Putamen (tissue), 1 donor: ENCODE measurements around the gene ZMIZ1.

Experiments
- DNase-seq: peaks from one replicate; pipeline ENCODE4 v3.0.0-alpha.2; 2016; ENCODE audit warnings: low spot score

Gene ZMIZ1

DNA sequence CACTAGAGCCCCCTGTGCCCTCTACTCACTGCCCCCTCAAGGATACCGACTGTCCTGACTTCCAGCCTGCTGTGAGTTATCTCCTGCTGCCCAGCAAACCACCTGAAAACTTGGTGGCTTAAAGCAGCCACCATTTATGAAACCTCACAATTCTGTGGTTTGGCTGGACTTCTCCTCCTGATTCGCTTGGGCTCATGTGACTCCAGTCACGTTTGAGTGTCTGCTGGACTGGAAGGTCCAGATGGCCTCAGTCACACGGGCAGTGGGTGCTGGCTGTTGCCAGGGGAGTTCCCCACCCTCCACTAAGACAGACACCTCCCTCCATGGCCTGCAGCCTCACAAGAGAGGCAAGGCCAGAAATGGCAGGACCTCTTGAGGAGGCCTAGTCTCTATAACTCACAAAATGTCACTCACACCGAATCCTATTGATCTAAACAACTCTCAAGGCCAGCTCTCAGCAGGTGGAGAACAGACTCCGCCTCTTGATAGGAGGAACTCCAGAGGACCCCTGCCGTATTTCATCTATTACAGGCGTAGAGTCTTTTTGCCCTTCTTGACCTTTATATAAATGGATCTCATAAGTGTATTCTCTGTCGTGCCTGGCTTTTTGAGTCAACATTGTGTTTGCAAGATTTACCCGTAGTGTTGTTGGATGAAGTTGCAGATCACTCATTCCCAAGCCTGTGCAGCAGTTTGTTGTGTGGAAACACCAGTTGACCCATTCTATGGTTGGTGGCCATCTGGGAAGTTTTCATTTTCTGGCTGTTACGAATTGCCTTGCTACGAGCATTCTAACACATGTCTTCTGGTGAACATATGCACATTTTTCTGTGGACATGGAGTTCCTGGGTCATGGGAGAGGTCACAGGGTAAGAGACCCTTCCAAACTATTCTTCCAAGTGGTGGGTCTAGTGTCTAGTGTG lies 48.3 kb downstream of the ZMIZ1 start:
- no peak for DNase-seq

DNA sequence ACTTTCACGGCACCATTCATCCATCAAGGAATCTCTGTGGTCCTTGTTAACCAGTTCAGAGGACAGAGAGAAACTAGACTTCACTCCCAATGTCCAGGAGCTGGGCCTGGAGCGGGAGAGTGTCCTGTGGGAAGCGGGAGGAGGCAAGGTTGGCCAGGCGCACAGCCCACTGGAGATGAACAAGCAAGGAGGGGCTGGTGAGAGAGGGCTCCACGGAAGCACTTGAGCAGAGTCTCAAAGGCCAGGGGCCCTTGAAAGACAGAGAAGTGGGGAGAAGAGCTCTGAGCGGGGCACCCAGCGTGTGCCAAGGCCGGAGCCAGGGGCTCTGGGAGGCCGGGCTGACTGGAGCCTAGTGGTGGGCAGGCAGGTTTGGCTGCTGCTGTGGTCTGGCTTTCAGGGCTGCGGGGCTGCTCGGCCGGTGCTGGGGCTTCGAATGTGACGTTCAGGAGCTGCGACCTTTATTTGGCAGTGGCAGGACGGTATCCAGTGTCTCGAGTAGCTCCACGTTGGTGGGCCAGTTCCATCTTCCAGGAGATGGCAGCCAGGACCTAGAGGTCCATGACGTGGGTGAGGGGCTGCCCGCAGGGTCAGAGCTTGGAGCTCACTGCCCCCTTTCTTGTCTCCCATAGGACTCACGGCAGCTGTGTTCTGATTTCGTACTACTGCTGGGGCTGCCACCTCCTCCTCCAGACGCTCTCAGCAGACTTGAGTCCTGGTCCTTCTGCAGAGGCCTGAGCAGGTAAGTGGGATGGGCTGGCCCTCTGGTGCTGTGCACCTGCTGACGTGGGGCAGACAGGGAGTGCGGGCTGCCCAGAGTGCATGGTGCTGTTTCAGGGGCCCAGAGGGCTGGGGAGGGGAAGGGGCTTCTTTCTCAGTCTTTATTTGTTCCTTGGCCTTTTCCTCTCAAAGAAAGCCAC lies 49.8 kb downstream of the ZMIZ1 start:
- no peak for DNase-seq

DNA sequence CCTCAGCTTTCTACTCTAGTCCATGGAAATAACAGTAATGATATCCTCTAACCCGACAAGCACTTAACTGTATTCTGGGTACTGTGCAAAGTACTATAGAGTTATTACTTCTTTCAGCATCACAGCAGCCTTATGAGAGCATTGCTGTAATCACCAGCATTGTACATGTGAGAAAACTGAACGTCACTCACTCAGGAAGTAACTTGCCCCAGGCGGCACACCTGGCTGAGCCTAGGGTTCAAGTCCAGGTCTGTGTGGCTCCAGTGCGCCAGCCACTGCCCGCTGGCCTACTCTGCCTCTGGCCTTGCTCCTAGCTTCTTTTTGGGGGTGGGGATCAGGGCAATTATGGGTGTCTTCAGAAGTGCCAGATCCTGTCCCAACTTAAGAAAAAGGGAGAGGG lies 50.5 kb downstream of the ZMIZ1 start:
- no peak for DNase-seq

DNA sequence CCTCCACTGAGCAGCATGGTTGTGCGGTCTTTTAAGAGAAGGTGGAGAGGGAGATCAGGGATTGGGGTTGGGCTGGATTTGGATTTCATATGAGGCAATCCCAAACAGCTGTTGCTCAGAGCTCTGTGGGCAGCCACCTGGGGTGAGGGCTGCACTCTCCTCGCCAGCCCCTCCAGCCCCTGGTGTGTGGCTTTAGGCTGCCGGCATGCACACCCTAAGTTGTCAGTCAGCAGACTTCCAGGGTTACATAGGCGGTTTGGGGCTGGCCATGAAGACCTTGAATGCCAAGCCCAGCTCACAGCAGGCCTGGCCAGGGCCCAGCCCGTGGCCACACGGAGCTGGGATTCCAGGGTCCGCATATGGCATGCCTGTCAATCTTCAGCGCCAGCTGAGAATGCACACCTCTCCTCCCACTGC lies 54.8 kb downstream of the ZMIZ1 start:
- no peak for DNase-seq

DNA sequence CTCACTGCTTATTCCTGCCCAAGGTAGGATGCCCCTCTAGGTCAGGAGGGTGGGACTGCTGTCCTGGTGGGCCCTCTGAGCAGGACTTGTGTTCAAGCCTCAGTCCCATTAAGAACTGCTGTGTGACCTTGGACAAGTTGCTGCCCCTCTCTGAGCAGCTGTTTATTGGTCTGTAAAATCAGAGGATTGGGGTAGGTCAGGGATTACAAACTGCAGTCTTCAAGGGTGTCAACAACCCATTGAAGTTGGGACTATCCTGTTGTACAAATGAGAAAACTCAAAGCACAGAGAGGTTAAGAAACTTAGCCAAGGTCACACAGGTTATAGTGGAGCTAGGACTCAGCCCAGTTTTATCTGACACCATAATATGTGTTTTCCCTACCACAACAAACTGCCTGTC lies 55.3 kb downstream of the ZMIZ1 start:
- no peak for DNase-seq

DNA sequence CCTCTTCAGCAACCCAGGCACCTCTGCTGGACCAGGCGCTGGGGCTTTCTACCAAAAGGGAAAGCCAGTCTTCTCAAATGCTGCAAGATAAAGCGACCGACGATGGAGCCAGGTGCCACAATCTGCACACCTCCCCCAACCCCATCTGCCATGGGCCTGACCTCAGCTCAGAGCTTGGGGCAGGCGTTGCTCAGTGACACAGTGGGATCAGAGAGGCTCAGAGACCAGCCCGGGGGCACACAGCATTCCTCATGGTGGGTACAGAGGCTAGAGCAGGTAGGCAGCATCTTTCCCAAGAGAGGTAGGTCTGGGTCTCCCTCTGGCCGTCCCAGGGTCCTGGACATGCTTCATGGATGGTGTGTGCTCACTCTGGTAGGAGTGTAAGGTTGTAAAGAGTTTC lies 56.3 kb downstream of the ZMIZ1 start:
- no peak for DNase-seq

DNA sequence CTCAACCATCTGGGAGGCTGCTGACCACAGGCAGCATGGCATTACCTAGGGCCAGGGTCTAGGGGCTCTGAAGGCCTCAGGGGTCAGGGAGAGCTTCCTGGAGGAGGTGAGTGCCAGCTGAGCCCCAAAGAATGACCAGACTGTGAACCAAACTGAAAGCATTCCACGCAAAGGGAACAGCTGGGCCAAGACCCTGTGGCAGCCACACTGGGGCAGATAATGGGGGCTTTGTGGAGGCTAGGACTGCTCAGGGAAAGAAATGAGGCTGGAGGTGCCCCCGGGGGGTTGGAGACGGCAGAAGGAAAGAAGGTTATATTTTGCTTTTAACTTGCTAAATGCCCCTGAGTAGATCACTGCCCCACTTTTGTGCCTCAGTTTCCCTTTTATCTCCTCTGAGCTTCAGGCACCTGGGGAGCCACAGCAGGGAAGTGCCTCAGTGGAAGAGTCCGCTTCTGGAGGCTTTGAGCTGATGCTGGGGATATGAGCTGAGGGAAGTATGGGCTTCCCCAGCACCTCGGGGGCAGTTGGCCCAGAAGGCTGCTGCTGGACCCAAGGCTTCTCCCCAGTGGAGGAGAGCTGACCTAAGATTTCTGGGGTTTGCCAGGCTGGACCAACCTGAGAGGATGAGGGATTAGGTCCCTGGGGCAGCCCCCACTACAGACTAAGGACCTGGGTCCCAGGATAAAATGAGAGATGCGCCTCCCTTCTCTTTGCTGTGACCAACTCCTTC lies 57.8 kb downstream of the ZMIZ1 start:
- DNase-seq = no peak

DNA sequence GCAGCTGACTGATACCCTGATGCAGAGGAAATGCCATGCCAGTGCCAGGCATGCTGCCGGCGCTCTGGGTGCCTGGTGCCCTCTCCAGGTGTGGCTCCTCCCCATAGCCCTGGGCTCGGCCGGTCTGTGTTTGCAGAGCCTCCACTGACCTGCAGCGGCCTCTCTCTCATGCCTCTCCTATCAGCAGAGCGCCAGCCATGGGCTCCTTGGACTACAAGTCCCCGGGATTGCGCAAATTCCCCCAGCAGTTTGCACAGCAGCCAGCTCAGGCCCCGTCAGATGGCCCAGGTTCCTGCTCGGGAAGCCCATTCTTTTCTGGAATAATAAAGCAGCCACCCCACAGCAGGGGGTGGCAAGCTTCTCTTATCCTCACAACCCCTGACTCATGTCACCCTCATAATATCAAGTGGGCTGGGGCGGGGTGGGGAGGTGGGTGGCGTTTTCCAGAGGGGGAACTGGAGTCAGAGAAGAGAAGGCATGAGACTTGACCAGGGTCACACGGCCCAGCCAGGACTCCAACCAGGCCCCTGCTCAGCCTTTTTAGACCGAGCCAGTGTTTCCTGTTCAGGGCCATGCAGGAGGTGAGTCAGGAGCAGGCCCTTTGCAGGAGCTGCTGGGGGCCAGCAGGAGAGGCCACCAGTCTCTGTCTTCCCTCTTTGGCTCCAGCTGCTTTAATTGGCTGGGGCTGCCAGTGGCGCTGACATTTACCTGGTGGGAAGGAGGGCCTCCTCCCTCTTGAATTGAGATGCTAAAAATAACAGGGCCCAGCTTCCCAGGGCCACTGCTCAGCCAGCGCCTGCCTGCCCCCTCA lies 58.6 kb downstream of the ZMIZ1 start:
- DNase-seq = no peak

DNA sequence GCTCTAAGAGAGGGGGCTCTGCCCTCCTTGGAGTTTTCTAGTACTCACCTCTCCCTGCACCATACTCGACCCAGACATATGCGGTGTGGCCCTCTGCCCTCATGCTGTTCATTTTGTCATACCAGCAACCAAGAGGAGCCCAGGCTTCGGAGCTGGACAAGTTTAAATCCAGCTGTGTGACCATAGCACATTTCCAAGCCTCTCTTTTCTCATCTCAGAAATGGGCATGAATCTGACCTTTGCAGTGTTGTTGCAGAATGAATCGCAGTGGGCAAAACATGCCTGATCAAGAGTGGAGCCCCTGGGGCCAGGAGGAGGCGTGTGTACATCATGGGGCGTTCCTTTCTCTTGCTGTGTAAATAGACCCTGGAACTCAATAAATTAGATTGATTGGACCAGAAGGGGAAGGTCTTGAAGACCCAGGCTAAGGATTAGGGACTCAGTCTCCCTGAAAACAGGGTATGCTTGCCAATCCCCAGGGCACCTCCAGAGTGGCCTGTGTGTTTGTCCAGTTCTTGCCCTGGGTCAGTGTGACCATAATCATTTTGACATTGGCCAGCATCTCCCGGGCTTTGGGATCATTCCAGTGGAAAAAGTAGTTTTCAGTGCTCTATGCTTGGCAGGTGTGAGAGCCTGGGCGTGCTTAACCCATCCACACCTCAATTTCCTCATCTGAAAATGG lies 59.6 kb downstream of the ZMIZ1 start:
- DNase-seq = no peak

DNA sequence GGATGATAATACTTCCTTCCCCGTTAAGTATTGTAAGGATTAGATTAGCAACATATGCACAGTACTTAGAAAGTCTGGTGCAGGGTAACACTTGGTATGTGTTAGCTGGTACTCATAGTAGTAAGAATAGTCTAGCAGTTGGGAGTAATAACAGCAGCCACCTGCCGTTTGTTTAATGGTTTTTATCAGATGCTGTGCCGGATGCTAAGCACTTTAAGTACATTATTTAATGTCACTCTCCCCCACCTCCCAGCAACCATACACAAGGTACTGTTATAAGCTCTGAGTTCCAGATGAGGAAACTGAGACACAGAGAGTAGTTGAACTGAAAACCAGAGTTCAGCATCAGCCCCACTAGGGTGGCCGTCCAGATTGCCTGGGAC lies 60.1 kb downstream of the ZMIZ1 start:
- DNase-seq = no peak

DNA sequence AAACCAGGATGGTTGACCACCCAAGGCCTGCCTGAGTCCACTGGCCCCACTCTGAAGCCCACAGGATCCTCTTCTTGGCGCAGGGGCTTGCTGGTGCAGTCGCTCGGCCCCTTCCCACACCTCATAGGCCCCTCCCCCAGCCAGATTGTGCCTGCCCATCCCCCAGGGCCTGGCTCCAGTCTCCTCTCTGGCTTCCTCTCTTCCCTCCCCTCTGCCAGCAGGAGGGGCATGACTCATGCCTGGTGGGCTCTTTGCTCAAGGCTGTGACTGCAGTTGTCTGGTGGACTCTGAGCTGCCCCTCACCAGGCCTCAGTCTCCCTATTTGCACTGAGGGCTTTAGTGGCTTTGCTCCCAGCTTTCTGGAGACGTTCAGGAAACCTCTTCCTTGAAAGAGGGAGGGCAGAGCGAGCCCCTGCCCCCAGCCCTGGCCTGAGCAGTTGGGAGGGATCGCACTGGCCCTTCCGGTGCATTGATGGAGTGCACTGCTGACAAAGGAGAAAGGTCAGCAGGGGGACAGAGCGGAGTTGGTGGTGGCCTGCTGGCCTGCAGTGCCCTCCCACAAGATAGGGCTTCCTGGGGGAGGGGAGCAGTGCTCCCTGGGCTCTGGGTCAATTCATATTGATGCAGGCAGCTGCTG lies 60.7 kb downstream of the ZMIZ1 start:
- DNase-seq = no peak

DNA sequence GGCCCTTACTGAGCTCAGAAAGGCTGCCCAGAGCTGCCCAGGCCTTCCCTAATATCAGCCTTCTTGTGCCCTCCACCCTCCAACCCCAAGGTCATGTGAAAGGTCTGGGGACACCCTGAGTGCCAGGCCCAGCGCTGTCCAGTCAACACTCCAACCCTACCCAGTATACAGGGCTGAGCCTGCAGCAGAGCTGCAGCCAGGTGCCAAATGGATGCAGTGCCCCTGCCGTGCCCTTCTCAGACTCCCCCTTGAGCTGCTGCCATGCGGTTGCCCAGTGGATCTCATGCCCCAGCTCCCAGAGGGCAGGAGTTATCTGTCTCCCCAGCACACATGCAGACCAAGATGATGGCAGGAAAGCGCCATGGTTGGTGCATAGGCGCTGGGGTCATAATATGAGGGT lies 61.5 kb downstream of the ZMIZ1 start:
- DNase-seq = no peak

DNA sequence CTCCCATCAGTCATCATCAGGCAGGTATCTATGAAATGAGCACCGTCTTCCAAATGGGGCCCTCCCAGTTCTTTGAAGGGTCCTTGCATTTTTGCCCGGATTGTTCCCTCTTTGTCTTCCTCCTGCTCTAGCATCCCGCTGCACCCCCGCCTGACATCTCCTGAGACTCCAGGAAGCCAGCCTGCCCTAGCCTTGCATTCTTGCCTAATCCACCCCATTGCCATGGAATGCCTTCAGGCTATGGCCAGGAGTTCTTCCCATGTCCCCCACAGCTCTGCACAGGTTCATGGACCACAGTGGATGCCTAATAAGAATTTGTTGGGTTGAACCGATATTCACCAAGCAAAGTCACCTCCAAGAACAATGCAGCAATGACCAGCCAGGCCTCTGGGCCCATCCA lies 62.1 kb downstream of the ZMIZ1 start:
- no peak for DNase-seq

DNA sequence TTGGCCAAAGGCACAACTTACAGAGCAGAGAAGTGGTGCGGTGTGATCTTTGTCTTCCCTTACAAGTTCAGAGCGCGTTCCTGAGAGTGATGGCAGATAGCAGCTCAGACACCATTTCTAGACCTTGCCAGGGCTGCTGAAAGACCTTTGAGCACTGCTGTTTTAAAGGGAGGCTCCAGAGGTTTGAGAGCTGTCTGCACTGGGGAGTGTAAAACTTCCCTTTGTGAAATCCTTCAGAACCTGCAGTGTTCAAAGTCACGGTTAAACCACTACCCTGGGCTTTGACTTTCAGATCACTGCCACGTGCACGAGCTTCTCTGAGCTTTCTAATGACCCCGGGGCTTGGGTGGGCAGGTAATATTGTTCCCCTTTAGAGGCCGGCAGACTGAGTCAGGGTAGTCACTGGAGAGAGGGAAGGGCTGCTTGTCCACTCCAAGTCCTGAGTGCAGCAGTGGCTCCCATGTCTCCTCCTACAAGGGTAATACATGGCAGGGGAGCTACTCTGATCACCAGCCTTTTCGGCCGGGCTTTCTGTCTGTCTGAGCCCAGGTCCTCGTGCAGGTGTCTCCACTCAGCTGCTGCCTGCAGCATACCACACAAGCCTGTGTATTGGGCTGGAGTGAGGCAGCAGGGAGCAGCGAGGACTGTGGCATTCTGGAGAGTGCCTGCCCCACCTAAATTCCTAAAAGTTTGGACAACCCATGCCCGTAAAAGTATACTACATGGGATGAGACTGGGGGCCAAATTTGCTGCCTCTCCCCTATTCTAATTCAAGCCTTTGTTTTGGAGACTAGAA lies 63.3 kb downstream of the ZMIZ1 start:
- no peak for DNase-seq

DNA sequence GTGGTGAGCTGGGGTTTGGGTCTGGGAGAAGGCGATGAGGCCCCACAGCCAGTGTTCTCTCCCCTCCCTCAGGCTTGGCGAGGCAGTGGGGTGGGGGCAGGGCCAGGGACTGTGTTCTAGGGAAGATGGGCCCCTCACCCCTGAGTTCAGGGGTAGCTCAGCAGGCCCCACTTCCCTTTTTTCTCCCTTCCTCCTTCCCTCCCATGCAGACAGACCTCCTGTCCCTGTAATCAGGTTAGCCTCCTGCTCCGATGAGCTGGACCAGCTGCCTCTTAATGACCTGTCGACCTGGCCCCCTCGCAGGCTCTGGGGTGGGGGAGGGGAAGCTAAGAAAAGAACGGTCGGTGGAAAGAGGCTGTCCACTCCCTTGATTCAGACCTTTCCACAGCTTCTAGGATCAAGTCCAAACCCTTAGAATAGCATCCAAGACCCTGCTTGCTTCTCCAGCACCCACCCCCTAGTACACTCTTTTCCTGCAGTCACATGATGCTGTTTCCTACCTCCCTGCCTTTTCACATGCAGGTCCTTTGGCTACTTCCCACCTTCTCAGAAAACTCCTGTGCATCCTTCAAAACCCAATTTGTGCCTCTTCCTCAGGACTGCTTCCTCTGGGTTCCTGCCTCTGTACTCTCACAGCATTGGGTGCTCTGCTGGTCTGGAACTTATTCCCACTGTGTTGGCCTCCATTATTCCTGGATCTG lies 64.1 kb downstream of the ZMIZ1 start:
- DNase-seq = no peak

DNA sequence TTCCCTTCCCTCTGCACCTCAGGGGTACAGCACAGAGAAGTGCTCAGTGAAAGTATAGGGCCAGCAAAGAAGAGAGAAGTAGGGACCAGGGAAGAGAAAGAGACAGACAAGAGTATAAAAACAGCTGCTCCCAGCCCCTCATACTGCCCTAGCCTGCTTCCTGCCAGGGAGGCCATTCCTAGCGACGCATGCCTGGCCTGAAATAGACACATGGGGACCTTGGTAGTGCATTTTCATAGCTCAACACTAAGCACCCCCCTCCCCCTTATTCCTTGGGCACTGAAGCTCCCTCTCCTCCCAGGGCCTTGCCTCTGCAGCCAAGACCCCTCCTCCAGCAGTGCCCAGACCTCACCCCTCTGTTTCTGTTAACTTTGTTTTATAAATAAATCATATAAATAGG lies 64.7 kb downstream of the ZMIZ1 start:
- no peak for DNase-seq

DNA sequence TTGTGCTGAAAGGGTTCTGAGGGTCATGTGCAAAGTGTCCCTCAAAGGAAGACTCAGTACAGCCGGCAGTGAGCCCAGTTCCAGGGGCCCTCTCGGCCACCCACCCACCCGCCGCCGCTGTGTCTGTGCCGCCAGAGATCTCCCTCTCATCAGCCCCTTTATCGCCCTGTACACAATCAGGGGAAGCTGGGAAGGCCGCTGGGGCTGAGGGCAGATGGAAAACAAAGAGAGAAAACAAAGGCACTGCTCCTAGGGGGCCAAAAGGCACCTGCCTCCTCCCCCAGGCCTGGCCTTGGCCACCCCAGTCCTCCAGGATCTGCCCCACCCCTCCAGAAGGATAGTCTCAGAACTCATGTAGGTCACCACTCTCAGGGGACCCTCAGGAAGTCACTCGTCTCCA lies 67.0 kb downstream of the ZMIZ1 start:
- no peak for DNase-seq

DNA sequence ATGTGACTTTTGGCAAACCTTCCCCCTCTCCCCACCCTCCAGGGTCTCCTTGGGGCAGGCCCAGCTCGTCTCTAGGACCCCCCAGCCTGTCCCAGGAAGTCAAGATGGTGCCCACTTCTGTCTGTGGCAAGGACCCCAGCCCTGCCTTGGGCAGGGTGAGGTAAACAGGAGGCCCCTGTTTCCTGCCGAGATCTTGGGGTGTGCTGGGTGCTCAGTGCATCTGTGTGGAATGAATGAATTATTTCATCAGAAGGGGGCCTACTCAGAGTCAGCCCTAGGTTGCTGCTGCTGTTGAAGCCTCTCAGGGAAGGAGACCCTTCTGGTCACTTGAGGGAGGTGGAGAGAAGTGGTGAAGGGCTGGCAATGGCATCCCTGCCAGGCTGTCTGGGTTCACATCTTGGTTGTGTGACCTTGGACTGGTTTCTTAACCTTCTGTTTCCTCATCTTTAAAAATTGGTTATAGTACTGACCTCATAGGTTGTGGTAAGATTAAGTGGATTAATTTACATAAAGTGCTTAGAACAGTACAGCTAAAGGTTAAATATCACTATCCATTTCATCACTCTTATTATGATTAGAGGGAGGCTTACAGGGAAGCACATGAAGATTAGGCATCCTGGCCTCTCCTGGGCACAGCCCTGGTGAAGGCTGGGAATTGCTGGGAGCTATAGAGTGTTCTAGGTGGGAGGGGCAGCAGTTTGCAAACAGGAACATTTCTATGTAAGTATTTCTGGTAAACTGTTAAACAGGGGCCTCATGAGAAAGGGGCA lies 67.7 kb downstream of the ZMIZ1 start:
- no peak for DNase-seq
